ENCODE data around the gene ZNF573. TPM values are rescaled to one million over a fixed set of nuclear protein-coding genes. Genes with fewer than 3 reads are reported as not detected.
"Not testable (repeated sequence)": the region's sequence is repeated elsewhere in the genome, so short reads cannot be mapped to it uniquely, and the experiment has no call there.

ZNF573 gene
- polyA plus RNA-seq = 1 to 10 TPM; 2.8 to 9.6 (median 8.5) TPM

GRCh38 chr19:37779127-37780005 lies at the start of gene ZNF573:
TSS of gene ZNF573 (minus strand) at chr19:37779586. CDS start at chr19:37773729, 5,857 bp downstream.
- H3K9me3 Mint-ChIP-seq = no peaks in the 10 kb centered on the region
- peak within 1 kb of the TSS; percentile 92 to 98 (median 96) for H3K27ac Mint-ChIP-seq
- peak within 1 kb of the TSS; percentile 92 to 98 (median 97) for H3K4me3 Mint-ChIP-seq
- peaks cover 32 to 51% of the 10 kb centered on the region in 2 donors for H3K4me1 Mint-ChIP-seq
- H3K27me3 Mint-ChIP-seq (ENCODE audit: low read depth in 3 of 3) = peaks cover 9 to 14% (median 10%) of the 10 kb centered on the region in 3 donors
- DNase-seq = peak; percentile 85 to 86 (median 85)
- peaks cover 3 to 16% (median 12%) of the 10 kb centered on the region in 3 donors for H3K36me3 Mint-ChIP-seq

- Mint-ChIP-seq H3K27ac (peak overlapping the region in 2 of 6 donors; percentile 39 to 56), H3K4me1 (peaks cover 4 to 11% of the 10 kb centered on the region in 2 donors), H3K36me3 (peaks cover 0 to 4% (median 3%) of the 10 kb centered on the region in 3 donors), H3K27me3 (ENCODE audit: low read depth in 3 of 3) (peaks cover 5 to 10% (median 7%) of the 10 kb centered on the region in 3 donors), H3K9me3 (peaks cover 16 to 52% (median 36%) of the 10 kb centered on the region in 6 donors), H3K4me3 (peak overlapping the region; percentile 51 to 72 (median 66))
- DNase-seq = peak; percentile 41 to 63 (median 59)
Observed at GRCh38 chr19:37817180-37817981, 38.0 kb upstream of the ZNF573 start.

DNA sequence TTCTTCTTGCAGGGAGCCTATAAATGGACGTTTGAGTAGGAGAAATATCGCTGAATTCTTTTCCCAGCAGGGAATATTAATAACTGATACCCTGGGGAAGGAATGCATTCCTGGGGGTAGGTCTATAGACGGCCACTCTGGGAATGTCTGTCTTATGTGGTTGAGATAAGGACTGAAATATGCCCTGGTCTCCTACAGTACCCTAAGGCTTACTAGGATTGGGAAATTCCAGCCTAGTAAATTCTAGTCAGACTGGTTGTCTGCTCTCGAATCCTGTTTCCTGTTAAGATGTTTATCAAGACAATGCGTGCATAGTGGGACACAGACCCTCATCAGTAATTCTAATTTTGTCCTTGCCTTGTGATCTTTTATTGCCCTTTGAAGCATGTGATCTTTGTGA lies 36.2 kb upstream of the ZNF573 start:
- Mint-ChIP-seq H3K4me1 (peaks cover 4 to 11% of the 10 kb centered on the region in 2 donors), H3K9me3 (peaks cover 21 to 62% (median 31%) of the 10 kb centered on the region in 6 donors)

DNA sequence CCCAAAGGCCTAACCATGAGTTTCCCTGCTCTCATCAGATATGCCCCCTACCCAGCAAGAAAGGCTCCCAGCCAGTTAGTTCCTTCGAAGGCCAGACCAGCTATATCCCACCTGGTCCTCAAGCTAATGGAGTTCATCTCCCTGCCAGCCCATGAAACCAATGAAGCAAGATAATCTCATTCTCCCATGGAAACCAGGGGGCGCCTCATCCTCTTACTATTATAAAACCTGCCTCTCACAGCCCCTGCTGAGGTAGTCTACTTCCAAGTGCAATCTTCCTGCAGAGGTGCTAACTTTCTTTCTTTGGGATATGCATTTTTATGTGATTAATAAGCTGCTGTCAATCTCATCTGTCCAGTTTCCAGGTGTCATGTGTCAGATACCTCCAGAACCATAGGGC lies 34.0 kb upstream of the ZNF573 start:
- Mint-ChIP-seq H3K4me1 (peaks cover 4 to 11% of the 10 kb centered on the region in 2 donors), H3K36me3 (peaks cover 0 to 3% (median 0%) of the 10 kb centered on the region in 3 donors), H3K4me3 (no peak overlapping the region), H3K27me3 (ENCODE audit: low read depth in 3 of 3) (peaks cover 5 to 12% (median 12%) of the 10 kb centered on the region in 3 donors), H3K27ac (no peak overlapping the region), H3K9me3 (peaks cover 21 to 56% (median 32%) of the 10 kb centered on the region in 6 donors)
- DNase-seq = no peak

More for the DNA sequence above, 36.2 kb upstream of the ZNF573 start:
- not testable (repeated sequence) for H3K4me3 Mint-ChIP-seq, H3K36me3 Mint-ChIP-seq, DNase-seq, H3K27ac Mint-ChIP-seq
- H3K27me3 Mint-ChIP-seq (ENCODE audit: low read depth in 3 of 3) = peaks cover 5 to 12% (median 12%) of the 10 kb centered on the region in 3 donors

GRCh38 chr19:37809366-37809765 lies 30.0 kb upstream of the ZNF573 start:
- Mint-ChIP-seq H3K4me3 (no peak overlapping the region), H3K9me3 (peaks cover 29 to 64% (median 34%) of the 10 kb centered on the region in 6 donors), H3K27ac (no peak overlapping the region), H3K36me3 (peaks cover 0 to 10% (median 0%) of the 10 kb centered on the region in 3 donors), H3K27me3 (ENCODE audit: low read depth in 3 of 3) (peaks cover 2 to 5% (median 3%) of the 10 kb centered on the region in 3 donors), H3K4me1 (no peaks in the 10 kb centered on the region)
- no peak for DNase-seq

DNA sequence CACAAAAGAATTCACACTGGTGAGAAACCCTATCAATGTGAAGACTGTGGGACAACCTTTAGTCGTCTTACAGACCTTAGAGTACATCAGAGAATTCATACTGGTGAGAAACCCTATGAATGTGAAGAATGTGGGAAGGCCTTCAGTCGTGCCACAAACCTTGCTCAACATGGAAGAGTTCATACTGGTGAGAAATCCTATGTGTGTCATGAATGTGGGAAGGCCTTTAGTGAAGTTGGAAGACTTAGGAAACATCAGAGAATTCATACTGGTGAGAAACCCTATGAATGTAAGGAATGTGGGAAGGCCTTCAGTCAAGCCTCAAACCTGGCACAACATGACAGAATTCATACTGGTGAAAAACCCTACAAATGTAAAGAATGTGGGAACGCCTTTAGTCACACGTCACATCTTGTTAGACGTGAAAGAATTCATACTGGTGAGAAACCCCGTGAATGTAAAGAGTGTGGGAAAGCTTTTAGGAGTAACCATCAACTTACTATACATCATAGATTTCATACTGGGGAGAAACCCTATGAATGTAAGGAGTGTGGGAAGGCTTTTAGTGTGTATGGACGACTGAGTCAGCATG lies 24.0 kb upstream of the ZNF573 start:
- Mint-ChIP-seq H3K36me3 (peaks cover 6 to 23% (median 13%) of the 10 kb centered on the region in 3 donors), H3K27me3 (ENCODE audit: low read depth in 3 of 3) (peaks cover 0 to 3% (median 2%) of the 10 kb centered on the region in 3 donors), H3K27ac (no peak overlapping the region), H3K4me3 (no peak overlapping the region), H3K9me3 (peaks cover 46 to 85% (median 72%) of the 10 kb centered on the region in 6 donors), H3K4me1 (no peaks in the 10 kb centered on the region)
- no peak for DNase-seq

DNA sequence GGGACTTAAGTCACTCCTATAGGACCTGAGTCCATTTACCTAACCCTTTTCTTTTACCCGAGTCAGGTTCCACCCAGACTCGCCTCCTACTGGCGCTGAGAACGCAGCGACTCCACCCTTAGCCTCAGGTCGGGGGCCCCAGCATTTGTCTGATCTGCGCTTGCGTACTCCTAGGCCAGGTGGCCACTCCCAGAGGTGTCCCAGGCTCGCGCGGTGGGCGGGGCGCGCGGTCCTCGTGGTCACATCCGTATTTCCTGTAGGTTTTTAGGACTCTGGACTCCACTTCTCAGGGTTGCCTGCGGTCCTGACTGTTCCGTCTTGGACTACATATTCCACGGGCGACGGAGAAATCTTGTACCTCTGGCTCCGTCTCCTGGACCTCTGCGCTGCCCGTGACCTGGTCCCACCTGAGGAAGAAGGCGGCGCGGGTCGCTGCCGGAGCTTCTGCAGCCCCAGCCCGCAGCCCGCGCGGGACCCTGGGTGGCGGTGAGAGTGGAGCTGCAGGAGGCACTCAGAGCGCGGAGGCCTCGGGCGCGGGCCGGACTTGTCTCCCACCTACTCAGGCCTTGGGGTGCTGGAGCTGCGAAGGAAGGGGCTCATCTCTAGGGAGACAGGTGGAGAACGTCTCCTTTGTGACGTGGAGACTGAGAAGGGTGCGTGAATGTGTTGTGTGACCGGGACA lies 11.0 kb upstream of the ZNF573 start:
- H3K27me3 Mint-ChIP-seq (ENCODE audit: low read depth in 3 of 3) = peaks cover 0 to 7% (median 0%) of the 10 kb centered on the region in 3 donors
- no peak overlapping the region for H3K27ac Mint-ChIP-seq
- peaks cover 0 to 6% (median 2%) of the 10 kb centered on the region in 3 donors for H3K36me3 Mint-ChIP-seq
- peaks cover 4 to 29% (median 17%) of the 10 kb centered on the region in 6 donors for H3K9me3 Mint-ChIP-seq
- no peak for DNase-seq
- no peaks in the 10 kb centered on the region for H3K4me1 Mint-ChIP-seq
- no peak overlapping the region for H3K4me3 Mint-ChIP-seq

DNA sequence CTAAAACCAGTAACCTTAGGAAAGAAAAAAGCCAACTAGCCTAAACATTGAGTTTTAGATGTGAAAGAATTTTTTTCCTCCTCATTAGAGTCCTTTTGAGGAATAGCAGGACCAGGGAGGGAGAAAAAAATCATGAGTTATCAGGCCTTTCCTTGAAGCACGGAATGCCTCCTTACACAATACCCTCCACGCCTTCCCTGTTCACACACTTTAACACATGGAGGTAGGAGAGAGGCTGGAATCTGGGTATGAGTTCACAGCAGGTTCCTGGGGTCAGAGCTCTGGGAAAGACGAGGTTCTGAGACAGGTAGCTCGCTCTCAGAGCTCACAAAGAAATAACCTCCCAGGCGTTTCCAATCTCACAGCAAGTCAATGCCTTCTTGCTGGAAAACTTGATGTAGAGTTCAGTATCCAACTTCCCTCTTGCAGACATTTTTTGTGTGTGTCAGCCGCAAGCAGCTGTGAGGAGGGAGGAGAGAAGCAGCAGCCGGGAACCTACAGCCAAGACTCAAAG lies 716 bp downstream of the ZNF573 start:
- Mint-ChIP-seq H3K4me3 (peak overlapping the region; percentile 92 to 98 (median 97)), H3K36me3 (peaks cover 3 to 18% (median 12%) of the 10 kb centered on the region in 3 donors), H3K27me3 (ENCODE audit: low read depth in 3 of 3) (peaks cover 9 to 14% (median 10%) of the 10 kb centered on the region in 3 donors), H3K27ac (peak overlapping the region; percentile 92 to 98 (median 96)), H3K4me1 (peaks cover 32 to 51% of the 10 kb centered on the region in 2 donors), H3K9me3 (no peaks in the 10 kb centered on the region)
- DNase-seq = no peak

- no peaks in the 10 kb centered on the region for H3K9me3 Mint-ChIP-seq
- H3K4me1 Mint-ChIP-seq = peaks cover 7 to 9% of the 10 kb centered on the region in 2 donors
- DNase-seq = no peak
- H3K27me3 Mint-ChIP-seq (ENCODE audit: low read depth in 3 of 3) = no peaks in the 10 kb centered on the region
- no peak overlapping the region for H3K4me3 Mint-ChIP-seq
- H3K36me3 Mint-ChIP-seq = peaks cover 43 to 52% (median 49%) of the 10 kb centered on the region in 3 donors
- no peak overlapping the region for H3K27ac Mint-ChIP-seq
Observed at GRCh38 chr19:37770985-37771384, 8.4 kb downstream of the ZNF573 start.

- DNase-seq = no peak
- Mint-ChIP-seq H3K27ac (no peak overlapping the region), H3K4me1 (no peaks in the 10 kb centered on the region), H3K9me3 (no peaks in the 10 kb centered on the region), H3K36me3 (peaks cover 43 to 55% (median 48%) of the 10 kb centered on the region in 3 donors), H3K27me3 (ENCODE audit: low read depth in 3 of 3) (no peaks in the 10 kb centered on the region), H3K4me3 (no peak overlapping the region)
Observed at GRCh38 chr19:37763488-37763887, 15.9 kb downstream of the ZNF573 start.

- peaks cover 36 to 52% (median 51%) of the 10 kb centered on the region in 3 donors for H3K36me3 Mint-ChIP-seq
- H3K27ac Mint-ChIP-seq; H3K4me1 Mint-ChIP-seq; DNase-seq; H3K27me3 Mint-ChIP-seq (ENCODE audit: low read depth in 3 of 3); H3K9me3 Mint-ChIP-seq; H3K4me3 Mint-ChIP-seq: not testable (repeated sequence)
Observed at GRCh38 chr19:37757683-37758082, 21.7 kb downstream of the ZNF573 start.

GRCh38 chr19:37738371-37738770 lies 41.0 kb downstream of the ZNF573 start:
- peaks cover 46 to 92% (median 72%) of the 10 kb centered on the region in 6 donors for H3K9me3 Mint-ChIP-seq
- H3K27ac Mint-ChIP-seq = no peak overlapping the region
- no peaks in the 10 kb centered on the region for H3K27me3 Mint-ChIP-seq (ENCODE audit: low read depth in 3 of 3)
- H3K4me3 Mint-ChIP-seq = no peak overlapping the region
- DNase-seq = no peak
- no peaks in the 10 kb centered on the region for H3K4me1 Mint-ChIP-seq
- peaks cover 72 to 81% (median 73%) of the 10 kb centered on the region in 3 donors for H3K36me3 Mint-ChIP-seq

Measured in immature natural killer cell (primary cell).